Uterus (tissue), 4 donors: ENCODE results near the gene KLHDC4. TPM values are rescaled to one million over a fixed set of nuclear protein-coding genes. Genes with fewer than 3 reads are reported as not detected.
"Not testable (repeated sequence)": the region's sequence is repeated elsewhere in the genome, so short reads cannot be mapped to it uniquely, and the experiment has no call there.

Experiments used
- DNase-seq, 2 donors: peaks; one replicate each; pipeline ENCODE4 v3.0.0-alpha.2; 2019 to 2020
- H3K27ac ChIP-seq, 2 donors: fragments of 200-600 bp; sonication (generic); 1 replicate in 1 of 2; 2 replicates in 1 of 2; pipeline ENCODE4 v1.5.1; 2016 to 2018
- H3K27me3 ChIP-seq, 2 donors: fragments of 200-600 bp; sonication (generic); one replicate each; pipeline ENCODE4 v1.5.1; 2018 to 2019; ENCODE audit warnings: control low read depth in 1 of 2
- H3K36me3 ChIP-seq, 2 donors: fragments of 200-600 bp; sonication (generic); one replicate each; pipeline ENCODE4 v1.5.1; 2019; ENCODE audit warnings: control low read depth in 1 of 2
- H3K4me1 ChIP-seq, 2 donors: fragments of 200-600 bp; sonication (generic); one replicate each; pipeline ENCODE4 v1.5.1; 2018 to 2019; ENCODE audit warnings: control low read depth in 1 of 2
- H3K4me3 ChIP-seq, 2 donors: fragments of 200-600 bp; sonication (generic); 1 replicate in 1 of 2; 2 replicates in 1 of 2; pipeline ENCODE4 v1.5.1; 2018 to 2019; ENCODE audit warnings: mild to moderate bottlenecking in 1 of 2
- H3K9me3 ChIP-seq, 2 donors: fragments of 200-600 bp; sonication (generic); one replicate each; pipeline ENCODE4 v1.5.1; 2019; ENCODE audit warnings: control low read depth in 1 of 2
- POLR2A ChIP-seq, 2 donors: fragments of 450-650 bp; IDR thresholded peaks; one replicate each; pipeline ENCODE4 v1.6.1; 2016; ENCODE audit warnings: antibody characterized with exemption in 2 of 2, mild to moderate bottlenecking in 1 of 2, moderate library complexity in 1 of 2
- intact Hi-C: fragments of 100-400 bp; cut with DNase I; formaldehyde crosslinking; loops from one replicate; pipeline ENCODE4 v1.15.1; 2023; ENCODE audit warnings: low total_unique reads
- total RNA-seq, 4 donors: library from RNA; depleted of rRNA in 3 of 4; stranded (reverse); fragments of >200 nt in 3 of 4; gene quantifications; one replicate each; pipeline versions ENCODE4 v1.1.0 to v1.2.4, GENCODE V29; 2014 to 2023
- TF ChIP-seq, protein P1 (sequence below), 4 experiments: fragments of 200-600 bp in 2 of 4; fragments of 450-650 bp in 2 of 4; sonication (generic) in 2 of 4; IDR thresholded peaks; one replicate each; pipeline ENCODE4 v1.5.1; 2016 to 2019; ENCODE audit warnings: antibody characterized with exemption in 4 of 4, mild to moderate bottlenecking in 2 of 4, moderate library complexity in 1 of 4
- donor health status: DM: yes; HTN: yes; CAD: no.

KLHDC4 gene
- total RNA-seq, 4 donors from 2014 or later, result 25.1 to 49.2 (median 36.4) TPM

DNA sequence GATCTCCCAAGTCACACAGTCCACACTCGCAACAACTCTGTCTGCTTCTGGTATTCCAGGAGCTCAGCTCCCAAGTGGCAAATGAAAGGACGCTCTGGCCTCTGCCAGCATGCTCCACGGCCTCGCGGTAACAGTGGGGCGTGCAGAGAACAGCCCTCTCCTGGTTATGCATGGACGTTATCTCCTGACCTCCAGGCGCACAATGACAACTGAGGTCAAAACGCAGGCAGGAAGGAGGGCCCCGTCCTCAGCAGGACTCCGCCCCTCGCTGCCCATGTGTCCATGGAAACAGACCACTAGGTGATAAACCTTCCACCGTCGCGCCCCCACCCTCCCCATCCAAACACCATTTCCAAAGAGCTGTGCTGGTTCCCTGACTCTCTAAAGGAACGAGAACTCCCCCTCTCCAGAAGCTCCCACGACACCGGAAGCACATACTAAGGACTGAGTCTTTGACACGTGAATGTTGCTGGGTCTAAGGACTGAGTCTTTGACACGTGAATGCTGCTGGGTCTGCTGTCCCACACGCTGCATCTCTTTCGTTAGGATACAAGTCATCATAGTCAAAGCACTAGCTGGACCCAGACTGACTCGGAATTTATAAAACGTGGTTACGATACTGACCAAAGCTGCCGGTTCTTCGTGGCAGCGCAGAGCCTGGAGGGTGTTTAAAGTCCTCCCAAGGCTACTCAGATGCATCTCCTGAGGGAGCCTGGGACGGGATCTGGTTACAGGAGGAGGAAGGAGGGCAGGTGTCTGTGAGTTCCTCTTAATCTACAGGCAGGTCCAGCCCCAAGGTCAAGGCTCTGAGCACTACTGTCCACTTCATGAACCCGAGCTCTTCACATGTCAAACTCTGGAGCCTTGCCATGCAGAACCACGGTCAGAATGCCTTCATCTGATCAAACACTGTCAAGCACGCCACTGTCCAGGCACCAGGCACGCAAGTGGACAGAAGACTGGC is 43.9 kb downstream of the KLHDC4 start:
- TF ChIP-seq POLR2A (IDR thresholded peaks at IDR 0.05), result no peak
- TF ChIP-seq, protein P1, sequence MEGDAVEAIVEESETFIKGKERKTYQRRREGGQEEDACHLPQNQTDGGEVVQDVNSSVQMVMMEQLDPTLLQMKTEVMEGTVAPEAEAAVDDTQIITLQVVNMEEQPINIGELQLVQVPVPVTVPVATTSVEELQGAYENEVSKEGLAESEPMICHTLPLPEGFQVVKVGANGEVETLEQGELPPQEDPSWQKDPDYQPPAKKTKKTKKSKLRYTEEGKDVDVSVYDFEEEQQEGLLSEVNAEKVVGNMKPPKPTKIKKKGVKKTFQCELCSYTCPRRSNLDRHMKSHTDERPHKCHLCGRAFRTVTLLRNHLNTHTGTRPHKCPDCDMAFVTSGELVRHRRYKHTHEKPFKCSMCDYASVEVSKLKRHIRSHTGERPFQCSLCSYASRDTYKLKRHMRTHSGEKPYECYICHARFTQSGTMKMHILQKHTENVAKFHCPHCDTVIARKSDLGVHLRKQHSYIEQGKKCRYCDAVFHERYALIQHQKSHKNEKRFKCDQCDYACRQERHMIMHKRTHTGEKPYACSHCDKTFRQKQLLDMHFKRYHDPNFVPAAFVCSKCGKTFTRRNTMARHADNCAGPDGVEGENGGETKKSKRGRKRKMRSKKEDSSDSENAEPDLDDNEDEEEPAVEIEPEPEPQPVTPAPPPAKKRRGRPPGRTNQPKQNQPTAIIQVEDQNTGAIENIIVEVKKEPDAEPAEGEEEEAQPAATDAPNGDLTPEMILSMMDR (IDR thresholded peaks at IDR 0.05), result no peak
- no peak for DNase-seq
- no peaks in the 10 kb centered on the region for H3K9me3 ChIP-seq
- intact Hi-C loops, result no loop called here
- H3K4me3 ChIP-seq, result no peak overlapping the region
- H3K4me1 ChIP-seq, result no peaks in the 10 kb centered on the region
- H3K36me3 ChIP-seq, result no peaks in the 10 kb centered on the region
- no peak overlapping the region for H3K27ac ChIP-seq
- no peaks in the 10 kb centered on the region for H3K27me3 ChIP-seq

DNA sequence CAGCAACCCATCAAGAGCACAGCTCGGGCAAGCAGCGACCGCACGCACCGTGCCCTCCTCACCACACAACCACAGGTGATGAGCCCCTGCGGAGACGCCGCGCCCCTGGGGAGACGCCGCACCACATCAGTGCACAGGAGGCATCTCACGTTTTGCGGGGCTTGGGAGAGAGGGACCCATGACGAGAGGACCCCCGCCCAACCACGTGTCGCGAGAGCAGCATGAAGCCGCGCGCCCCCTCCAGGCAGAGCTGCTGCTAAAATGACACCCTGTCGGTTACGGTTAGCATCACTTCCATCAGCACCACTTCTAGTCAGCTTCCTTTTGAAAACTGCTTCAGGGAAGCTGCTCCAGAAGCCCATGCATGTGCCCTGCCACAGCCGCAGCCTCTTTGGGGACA is 45.3 kb downstream of the KLHDC4 start:
- Histone ChIP-seq H3K9me3 (no peaks in the 10 kb centered on the region), H3K27me3 (no peaks in the 10 kb centered on the region), H3K36me3 (no peaks in the 10 kb centered on the region), H3K4me1 (no peaks in the 10 kb centered on the region), H3K4me3 (no peak overlapping the region), H3K27ac (no peak overlapping the region)
- no peak for DNase-seq
- TF ChIP-seq, protein P1 (IDR thresholded peaks at IDR 0.05), result no peak
- no peak for TF ChIP-seq POLR2A (IDR thresholded peaks at IDR 0.05)
- intact Hi-C loops, result no loop called here

DNA sequence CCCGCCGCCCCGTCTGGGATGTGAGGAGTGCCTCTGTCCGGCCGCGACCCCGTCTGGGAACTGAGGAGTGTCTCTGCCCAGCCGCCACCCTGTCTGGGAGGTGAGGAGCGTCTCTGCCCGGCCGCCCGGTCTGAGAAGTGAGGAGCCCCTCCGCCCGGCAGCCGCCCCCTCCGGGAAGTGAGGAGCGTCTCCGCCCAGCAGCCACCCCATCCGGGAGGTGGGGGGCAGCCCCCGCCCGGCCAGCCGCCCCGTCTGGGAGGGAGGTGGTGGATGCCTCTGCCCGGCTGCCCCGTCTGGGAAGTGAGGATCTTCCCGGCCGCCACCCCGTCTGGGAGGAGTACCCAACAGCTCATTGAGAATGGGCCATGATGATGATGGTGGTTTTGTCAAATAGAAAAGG is 47.0 kb downstream of the KLHDC4 start:
- not testable (repeated sequence) for H3K4me1 ChIP-seq, H3K36me3 ChIP-seq, H3K27ac ChIP-seq

DNA sequence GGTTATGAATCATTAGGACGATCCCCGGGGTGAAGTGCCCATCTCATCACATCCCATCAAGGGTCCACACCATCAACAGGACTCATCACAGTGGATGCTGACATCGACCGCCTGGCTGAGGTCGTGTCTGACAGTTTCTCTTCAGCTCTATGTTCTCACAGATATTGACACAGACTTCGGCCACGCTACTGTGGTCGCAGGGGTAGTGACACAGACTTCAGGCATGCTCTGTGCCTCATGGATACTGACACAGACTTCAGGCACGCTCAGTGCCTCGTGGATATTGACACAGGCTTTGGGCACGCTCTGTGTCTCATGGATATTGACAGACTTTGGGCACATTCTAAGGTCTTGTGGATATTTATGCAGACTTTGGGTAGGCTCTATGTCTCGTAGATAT is 50.1 kb downstream of the KLHDC4 start:
- no peak overlapping the region for H3K4me3 ChIP-seq
- intact Hi-C loops, result no loop called here
- H3K9me3 ChIP-seq, result no peaks in the 10 kb centered on the region
- H3K27ac ChIP-seq, result no peak overlapping the region
- H3K27me3 ChIP-seq, result no peaks in the 10 kb centered on the region
- no peak for DNase-seq
- TF ChIP-seq POLR2A (IDR thresholded peaks at IDR 0.05), result no peak
- TF ChIP-seq, protein P1 (IDR thresholded peaks at IDR 0.05), result no peak
- no peaks in the 10 kb centered on the region for H3K36me3 ChIP-seq
- H3K4me1 ChIP-seq, result no peaks in the 10 kb centered on the region

More for the DNA sequence above, 47.0 kb downstream of the KLHDC4 start:
- intact Hi-C loops, H3K27me3 ChIP-seq, DNase-seq, H3K4me3 ChIP-seq, H3K9me3 ChIP-seq: not testable (repeated sequence)

DNA sequence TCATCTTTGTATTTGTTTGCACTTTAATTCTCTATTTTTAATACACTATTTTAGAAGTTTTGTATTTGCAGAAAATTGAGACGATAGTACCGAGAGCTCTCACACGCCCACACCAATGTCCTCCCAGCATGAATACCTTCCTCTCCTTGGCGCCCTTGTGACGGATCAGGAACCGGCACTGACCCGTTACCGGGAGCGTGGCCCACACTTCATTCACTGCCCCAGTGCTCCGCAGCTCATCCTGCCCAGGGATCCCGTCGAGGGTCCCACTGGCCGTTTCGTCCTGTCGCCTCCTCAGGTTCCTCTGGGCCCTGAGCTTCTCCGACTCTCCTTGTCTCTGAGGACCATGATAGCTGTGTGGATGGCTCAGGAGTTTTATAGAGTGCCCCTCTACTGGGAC is 50.6 kb downstream of the KLHDC4 start:
- H3K36me3 ChIP-seq, result no peaks in the 10 kb centered on the region
- TF ChIP-seq, protein P1 (IDR thresholded peaks at IDR 0.05), result no peak
- no peak for TF ChIP-seq POLR2A (IDR thresholded peaks at IDR 0.05)

More for the DNA sequence above, 50.6 kb downstream of the KLHDC4 start:
- Histone ChIP-seq H3K4me3 (no peak overlapping the region), H3K9me3 (no peaks in the 10 kb centered on the region), H3K27ac (no peak overlapping the region), H3K4me1 (no peaks in the 10 kb centered on the region), H3K27me3 (no peaks in the 10 kb centered on the region)
- no peak for DNase-seq
- intact Hi-C loops, result no loop called here
